Right ventricle myocardium superior (tissue), 1 donor: ENCODE data around the gene NCCRP1. TPM values are rescaled to one million over a fixed set of nuclear protein-coding genes. Genes with fewer than 3 reads are reported as not detected.

ENCODE experiments used
- total RNA-seq: library from RNA; stranded (reverse); fragmentation: NEBNext Ultra II Directional; extraction: Animal tissue kit (Norgen Biotek cat#: 25700); gene quantifications from one replicate; pipeline ENCODE4 v1.2.1, GENCODE V29; 2021
- donor health status: DM: no; HTN: yes; CAD: no; lungs with severe emphysema.

Gene NCCRP1
- total RNA-seq, 1 donor from 2014 or later = not detected

Other genes with a start within 250 kb of the NCCRP1 start
- gene FBXO17, start 221.2 kb upstream of the NCCRP1 start, total RNA-seq = 1.7 TPM
- 13.0 TPM for gene FBXO27, start 164.4 kb upstream of the NCCRP1 start, total RNA-seq
- gene ACP7, start 112.6 kb upstream of the NCCRP1 start, total RNA-seq = not detected
- 14.0 TPM for gene PAK4, start 71.2 kb upstream of the NCCRP1 start, total RNA-seq
- gene SYCN, start 7.3 kb downstream of the NCCRP1 start, total RNA-seq = not detected
- not detected for gene IFNL3, start 48.0 kb downstream of the NCCRP1 start, total RNA-seq
- not detected for gene IFNL4, start 51.9 kb downstream of the NCCRP1 start, total RNA-seq
- gene IFNL2, start 71.4 kb downstream of the NCCRP1 start, total RNA-seq = not detected
- gene IFNL1, start 99.4 kb downstream of the NCCRP1 start, total RNA-seq = not detected
- 0.40 TPM for gene LRFN1, start 123.9 kb downstream of the NCCRP1 start, total RNA-seq
- gene GMFG, start 139.1 kb downstream of the NCCRP1 start, total RNA-seq = 17.1 TPM
- 43.1 TPM for gene SAMD4B, start 145.5 kb downstream of the NCCRP1 start, total RNA-seq
- 32.0 TPM for gene PAF1, start 194.1 kb downstream of the NCCRP1 start, total RNA-seq
- gene MED29, start 194.4 kb downstream of the NCCRP1 start, total RNA-seq = 22.1 TPM
- gene ZFP36, start 209.9 kb downstream of the NCCRP1 start, total RNA-seq = 44.9 TPM
- gene PLEKHG2, start 215.7 kb downstream of the NCCRP1 start, total RNA-seq = 9.0 TPM
- gene RPS16, start 239.0 kb downstream of the NCCRP1 start, total RNA-seq = 1,176 TPM
- gene SUPT5H, start 248.6 kb downstream of the NCCRP1 start, total RNA-seq = 82.6 TPM